Measurements from ENCODE around the gene NHLRC3.

DNA sequence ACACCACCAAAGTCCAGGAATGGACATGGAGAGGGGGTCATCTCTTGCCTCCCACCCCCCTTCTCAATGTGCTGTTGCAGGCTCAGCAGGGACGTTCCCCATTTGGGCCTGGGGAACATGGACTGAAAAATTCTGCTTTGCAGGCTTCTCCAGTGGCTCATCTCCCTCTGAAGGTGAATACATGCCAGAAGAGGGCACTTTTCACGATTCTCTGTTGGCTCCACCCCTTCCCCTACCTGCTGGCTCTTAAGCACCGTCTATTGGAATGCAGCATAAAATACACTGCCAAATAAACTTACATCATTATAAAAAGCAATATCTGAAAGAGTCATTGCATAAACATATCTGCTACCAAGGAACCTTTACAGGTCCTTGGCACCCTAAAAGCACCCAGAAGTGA lies 35.7 kb downstream of the NHLRC3 start:
- TF ChIP-seq CTCF (conservative IDR thresholded peaks at IDR 0.05) (no peak), ZFX (IDR thresholded peaks at IDR 0.05) (no peak)

Measured in C4-2B (cell line).